DOHH2 (cell line): ENCODE data around the gene FAM114A2.
"Not testable (repeated sequence)": the region's sequence is repeated elsewhere in the genome, so short reads cannot be mapped to it uniquely, and the experiment has no call there.

Experiments
- EZH2phosphoT487 ChIP-seq: fragments of 200-600 bp; sonication (generic); IDR thresholded peaks from 2 replicates; pipeline ENCODE4 v1.6.1; 2017; ENCODE audit warnings: borderline replicate concordance, mild to moderate bottlenecking, antibody characterized with exemption, low read length, moderate library complexity, mixed read lengths
- TF ChIP-seq, protein P1 (sequence below): fragments of 200-600 bp; sonication (generic); IDR thresholded peaks from one replicate; pipeline ENCODE4 v1.5.1; 2014; ENCODE audit warnings: antibody characterized with exemption, mild to moderate bottlenecking, low read depth, low read length; ENCODE audit not compliant: poor library complexity, severe bottlenecking

DNA sequence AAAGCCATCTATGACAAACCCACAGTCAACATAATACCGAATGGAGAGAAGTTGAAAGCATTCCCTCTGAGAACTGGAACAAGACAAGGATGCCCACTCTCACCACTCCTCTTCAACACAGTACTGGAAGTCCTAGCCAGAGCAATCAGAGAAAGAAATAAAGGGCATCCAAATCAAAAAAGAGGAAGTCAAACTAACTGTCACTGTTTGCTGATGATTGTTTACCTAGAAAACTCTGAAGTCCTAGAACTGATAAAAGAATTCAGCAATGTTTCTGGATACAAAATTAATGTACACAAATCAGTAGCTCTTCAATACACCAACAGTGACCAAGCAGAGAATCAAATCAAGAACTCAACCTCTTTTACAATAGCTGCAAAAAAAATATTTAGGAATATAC, 19.8 kb downstream of the FAM114A2 start:
- TF ChIP-seq, protein P1, sequence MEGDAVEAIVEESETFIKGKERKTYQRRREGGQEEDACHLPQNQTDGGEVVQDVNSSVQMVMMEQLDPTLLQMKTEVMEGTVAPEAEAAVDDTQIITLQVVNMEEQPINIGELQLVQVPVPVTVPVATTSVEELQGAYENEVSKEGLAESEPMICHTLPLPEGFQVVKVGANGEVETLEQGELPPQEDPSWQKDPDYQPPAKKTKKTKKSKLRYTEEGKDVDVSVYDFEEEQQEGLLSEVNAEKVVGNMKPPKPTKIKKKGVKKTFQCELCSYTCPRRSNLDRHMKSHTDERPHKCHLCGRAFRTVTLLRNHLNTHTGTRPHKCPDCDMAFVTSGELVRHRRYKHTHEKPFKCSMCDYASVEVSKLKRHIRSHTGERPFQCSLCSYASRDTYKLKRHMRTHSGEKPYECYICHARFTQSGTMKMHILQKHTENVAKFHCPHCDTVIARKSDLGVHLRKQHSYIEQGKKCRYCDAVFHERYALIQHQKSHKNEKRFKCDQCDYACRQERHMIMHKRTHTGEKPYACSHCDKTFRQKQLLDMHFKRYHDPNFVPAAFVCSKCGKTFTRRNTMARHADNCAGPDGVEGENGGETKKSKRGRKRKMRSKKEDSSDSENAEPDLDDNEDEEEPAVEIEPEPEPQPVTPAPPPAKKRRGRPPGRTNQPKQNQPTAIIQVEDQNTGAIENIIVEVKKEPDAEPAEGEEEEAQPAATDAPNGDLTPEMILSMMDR: not testable (repeated sequence)
- TF ChIP-seq EZH2phosphoT487: not testable (repeated sequence)
